DOHH2 (cell line): ENCODE measurements around the gene AIRE.

ENCODE experiments used
- CTCF ChIP-seq: fragments of 200-600 bp; sonication (generic); IDR thresholded peaks from one replicate; pipeline ENCODE4 v1.5.1; 2014; ENCODE audit warnings: antibody characterized with exemption, mild to moderate bottlenecking, low read depth, low read length; ENCODE audit not compliant: poor library complexity, severe bottlenecking
- EZH2phosphoT487 ChIP-seq: fragments of 200-600 bp; sonication (generic); IDR thresholded peaks from 2 replicates; pipeline ENCODE4 v1.6.1; 2017; ENCODE audit warnings: borderline replicate concordance, mild to moderate bottlenecking, antibody characterized with exemption, low read length, moderate library complexity, mixed read lengths

GRCh38 chr21:44325386-44326271, 40.0 kb downstream of the AIRE start:
- TF ChIP-seq CTCF (no peak), EZH2phosphoT487 (no peak)
